ENCODE measurements around the gene CLTCL1. TPM values are rescaled to one million over a fixed set of nuclear protein-coding genes. Genes with fewer than 3 reads are reported as not detected.
"Not testable (repeated sequence)": the region's sequence is repeated elsewhere in the genome, so short reads cannot be mapped to it uniquely, and the experiment has no call there.

The CLTCL1 gene
- total and polyA plus RNA-seq, 2 donors (not counting 1 experiment from before 2014, with no cell fraction given), result 1.0 to 5.5 TPM

DNA sequence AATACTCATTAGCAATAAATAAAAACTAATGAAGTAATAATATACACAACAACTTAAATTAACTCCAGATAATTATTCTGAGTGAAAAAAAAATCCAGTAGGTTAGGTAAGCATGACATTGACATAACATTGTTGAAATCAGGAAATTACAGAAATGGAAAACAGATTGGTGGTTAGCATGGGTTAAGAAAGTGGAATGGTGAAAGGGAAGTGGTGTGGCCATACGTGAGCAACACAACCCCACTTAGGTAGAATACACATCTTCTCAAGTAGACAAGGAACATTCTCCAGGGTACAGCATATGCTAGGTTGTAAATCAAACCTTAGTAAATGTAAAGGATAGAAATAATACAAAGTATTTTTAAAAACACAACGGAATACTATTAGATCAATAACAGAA is 30.2 kb upstream of the CLTCL1 start:
- H3K4me3 Mint-ChIP-seq, result no peak overlapping the region
- H3K9me3 ChIP-seq (ENCODE audit: control extremely low read depth in 1 of 3, control insufficient read depth in 2 of 3, insufficient read depth in 1 of 3, low read length in 2 of 3), result peaks cover 9 to 25% (median 16%) of the 10 kb centered on the region in 3 donors
- no peak overlapping the region for H3K4me2 ChIP-seq (replicated peaks; ENCODE audit: low read depth, low read length, poor library complexity, severe bottlenecking)
- H3K4me1 ChIP-seq (ENCODE audit: control insufficient read depth in 2 of 2, insufficient read depth in 2 of 2, low read length in 2 of 2), result no peaks in the 10 kb centered on the region
- WGBS (ENCODE audit: insufficient coverage), result no CpG with 5 or more reads among the region's 2 CpGs
- no peaks in the 10 kb centered on the region for H3K4me1 Mint-ChIP-seq
- H3K27ac Mint-ChIP-seq, result no peak overlapping the region
- ChIA-PET POLR2A (no interaction called here), CTCF (no interaction called here)
- no peak overlapping the region for H3K27ac ChIP-seq (ENCODE audit: low read length in 2 of 2)
- no peak overlapping the region for H3K9ac ChIP-seq (ENCODE audit: low read length)
- H3K27me3 ChIP-seq (replicated peaks in 1 of 4; ENCODE audit: control extremely low read depth in 1 of 4, control insufficient read depth in 3 of 4, insufficient read depth in 4 of 4, low read length in 3 of 4), result no peaks in the 10 kb centered on the region
- no peaks in the 10 kb centered on the region for H3K79me2 ChIP-seq (ENCODE audit: control insufficient read depth, insufficient read depth, low read length)
- no peak for ATAC-seq (ENCODE audit: low read depth)
- H3K27me3 Mint-ChIP-seq, result no peaks in the 10 kb centered on the region
- no peak for DNase-seq
- H2AFZ ChIP-seq (ENCODE audit: insufficient read depth, low read depth, low read length, poor library complexity, severe bottlenecking), result no peak overlapping the region
- intact Hi-C loops (cut with micrococcal nuclease), result no loop called here
- no peaks in the 10 kb centered on the region for H4K20me1 ChIP-seq (ENCODE audit: control insufficient read depth, insufficient read depth, low read length, poor library complexity, severe bottlenecking)
- no peak overlapping the region for H3K4me3 ChIP-seq (ENCODE audit: control extremely low read depth in 1 of 5, extremely low read depth in 1 of 5, insufficient read depth in 1 of 5, low read depth in 2 of 5, low read length in 4 of 5)
- no peak for TF ChIP-seq EZH2 (IDR thresholded peaks at IDR 0.05; ENCODE audit: borderline replicate concordance, insufficient read depth, low read depth, low read length, poor library complexity, severe bottlenecking)
- TF ChIP-seq, protein P1, sequence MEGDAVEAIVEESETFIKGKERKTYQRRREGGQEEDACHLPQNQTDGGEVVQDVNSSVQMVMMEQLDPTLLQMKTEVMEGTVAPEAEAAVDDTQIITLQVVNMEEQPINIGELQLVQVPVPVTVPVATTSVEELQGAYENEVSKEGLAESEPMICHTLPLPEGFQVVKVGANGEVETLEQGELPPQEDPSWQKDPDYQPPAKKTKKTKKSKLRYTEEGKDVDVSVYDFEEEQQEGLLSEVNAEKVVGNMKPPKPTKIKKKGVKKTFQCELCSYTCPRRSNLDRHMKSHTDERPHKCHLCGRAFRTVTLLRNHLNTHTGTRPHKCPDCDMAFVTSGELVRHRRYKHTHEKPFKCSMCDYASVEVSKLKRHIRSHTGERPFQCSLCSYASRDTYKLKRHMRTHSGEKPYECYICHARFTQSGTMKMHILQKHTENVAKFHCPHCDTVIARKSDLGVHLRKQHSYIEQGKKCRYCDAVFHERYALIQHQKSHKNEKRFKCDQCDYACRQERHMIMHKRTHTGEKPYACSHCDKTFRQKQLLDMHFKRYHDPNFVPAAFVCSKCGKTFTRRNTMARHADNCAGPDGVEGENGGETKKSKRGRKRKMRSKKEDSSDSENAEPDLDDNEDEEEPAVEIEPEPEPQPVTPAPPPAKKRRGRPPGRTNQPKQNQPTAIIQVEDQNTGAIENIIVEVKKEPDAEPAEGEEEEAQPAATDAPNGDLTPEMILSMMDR (IDR thresholded peaks at IDR 0.05), result no peak
- H3K9me3 Mint-ChIP-seq (ENCODE audit: insufficient read depth), result peaks cover 4% of the 10 kb centered on the region
- H3K36me3 ChIP-seq (replicated peaks in 1 of 2; ENCODE audit: control extremely low read depth in 1 of 2, control insufficient read depth in 1 of 2, extremely low read depth in 1 of 2, insufficient read depth in 2 of 2, low read length in 1 of 2), result no peaks in the 10 kb centered on the region

DNA sequence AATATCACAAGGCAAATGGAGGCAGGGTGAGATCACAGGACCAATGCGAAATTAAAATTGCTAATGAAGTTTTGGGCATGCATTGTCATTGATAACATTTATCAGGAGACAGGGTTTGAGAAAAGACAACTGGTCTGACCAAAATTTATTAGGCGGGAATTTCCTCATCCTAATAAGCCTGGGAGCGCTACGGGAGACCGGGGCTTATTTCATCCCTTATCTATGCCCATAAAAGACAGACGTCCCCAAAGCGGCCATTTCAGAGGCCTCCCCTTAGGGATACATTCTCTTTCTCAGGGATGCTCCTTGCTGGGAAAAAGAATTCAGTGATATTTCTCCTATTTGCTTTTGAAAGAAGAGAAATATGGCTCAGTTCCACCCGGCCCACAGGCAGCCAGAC is 28.6 kb upstream of the CLTCL1 start:
- H3K79me2 ChIP-seq (ENCODE audit: control insufficient read depth, insufficient read depth, low read length); H3K4me1 ChIP-seq (ENCODE audit: control insufficient read depth in 2 of 2, insufficient read depth in 2 of 2, low read length in 2 of 2); H3K27ac Mint-ChIP-seq; H3K9me3 Mint-ChIP-seq (ENCODE audit: insufficient read depth); ATAC-seq (ENCODE audit: low read depth); POLR2A ChIA-PET; H3K4me2 ChIP-seq (replicated peaks; ENCODE audit: low read depth, low read length, poor library complexity, severe bottlenecking); H3K9ac ChIP-seq (ENCODE audit: low read length); intact Hi-C loops (cut with micrococcal nuclease); H4K20me1 ChIP-seq (ENCODE audit: control insufficient read depth, insufficient read depth, low read length, poor library complexity, severe bottlenecking); H3K27me3 Mint-ChIP-seq; H3K4me3 ChIP-seq (ENCODE audit: control extremely low read depth in 1 of 5, extremely low read depth in 1 of 5, insufficient read depth in 1 of 5, low read depth in 2 of 5, low read length in 4 of 5); H3K27ac ChIP-seq (ENCODE audit: low read length in 2 of 2); H3K27me3 ChIP-seq (replicated peaks in 1 of 4; ENCODE audit: control extremely low read depth in 1 of 4, control insufficient read depth in 3 of 4, insufficient read depth in 4 of 4, low read length in 3 of 4); H3K4me1 Mint-ChIP-seq; H3K36me3 ChIP-seq (replicated peaks in 1 of 2; ENCODE audit: control extremely low read depth in 1 of 2, control insufficient read depth in 1 of 2, extremely low read depth in 1 of 2, insufficient read depth in 2 of 2, low read length in 1 of 2); H2AFZ ChIP-seq (ENCODE audit: insufficient read depth, low read depth, low read length, poor library complexity, severe bottlenecking); H3K4me3 Mint-ChIP-seq; DNase-seq; CTCF ChIA-PET: not testable (repeated sequence)
- H3K9me3 ChIP-seq (ENCODE audit: control extremely low read depth in 1 of 3, control insufficient read depth in 2 of 3, insufficient read depth in 1 of 3, low read length in 2 of 3), result peaks cover 9 to 33% (median 30%) of the 10 kb centered on the region in 3 donors
- 92% methylated on average over 2 of the region's 8 CpGs for WGBS (ENCODE audit: insufficient coverage)

Data from B cell (primary cell).